ENCODE results near the gene SLCO2B1. TPM values are rescaled to one million over a fixed set of nuclear protein-coding genes. Genes with fewer than 3 reads are reported as not detected.

The SLCO2B1 gene
- total RNA-seq, 2 donors from 2014 or later: 49.0 to 55.8 TPM

DNA sequence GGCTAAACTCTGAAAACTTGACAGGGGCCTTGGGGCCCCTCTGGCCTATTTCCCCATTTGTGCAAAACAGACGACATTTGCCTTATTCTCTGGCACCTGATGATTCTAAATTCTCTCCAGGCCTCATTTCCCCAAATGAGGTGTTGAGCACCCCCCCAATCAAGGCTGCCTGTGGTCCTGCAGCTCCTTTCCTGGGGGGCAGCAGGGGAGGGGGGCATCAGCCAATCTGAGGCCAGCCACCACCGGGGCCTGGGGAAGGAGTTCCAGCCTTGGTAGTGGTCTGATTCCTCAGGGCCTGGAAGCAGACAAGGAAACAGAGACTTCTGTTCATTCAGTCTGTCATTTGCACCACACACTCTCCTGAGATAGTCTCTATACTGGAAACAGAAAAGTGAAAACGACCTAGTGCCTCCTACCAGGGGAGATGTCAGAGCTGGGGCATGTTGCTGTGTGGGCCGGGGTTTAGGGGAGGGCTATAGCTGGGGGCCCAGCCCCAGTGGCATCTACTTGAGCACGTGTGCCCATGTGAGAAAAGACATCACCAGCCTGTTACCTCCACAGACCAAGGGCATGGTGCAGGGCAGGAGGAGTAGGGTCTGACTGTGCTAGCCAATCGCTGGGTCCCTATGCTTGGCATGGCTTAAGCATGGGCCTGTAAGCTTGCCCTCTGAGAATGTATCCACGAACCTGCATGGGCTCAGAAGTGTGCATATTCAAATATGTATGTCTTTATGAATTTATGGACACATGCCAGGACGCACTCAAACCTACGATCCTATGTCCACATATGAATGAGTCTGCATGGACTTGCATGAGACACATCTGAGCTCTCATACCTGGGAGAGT is 87.9 kb downstream of the SLCO2B1 start:
- intact Hi-C loops (cut with DNase I): no loop called here
- no peak for DNase-seq
- ATAC-seq: no peak

DNA sequence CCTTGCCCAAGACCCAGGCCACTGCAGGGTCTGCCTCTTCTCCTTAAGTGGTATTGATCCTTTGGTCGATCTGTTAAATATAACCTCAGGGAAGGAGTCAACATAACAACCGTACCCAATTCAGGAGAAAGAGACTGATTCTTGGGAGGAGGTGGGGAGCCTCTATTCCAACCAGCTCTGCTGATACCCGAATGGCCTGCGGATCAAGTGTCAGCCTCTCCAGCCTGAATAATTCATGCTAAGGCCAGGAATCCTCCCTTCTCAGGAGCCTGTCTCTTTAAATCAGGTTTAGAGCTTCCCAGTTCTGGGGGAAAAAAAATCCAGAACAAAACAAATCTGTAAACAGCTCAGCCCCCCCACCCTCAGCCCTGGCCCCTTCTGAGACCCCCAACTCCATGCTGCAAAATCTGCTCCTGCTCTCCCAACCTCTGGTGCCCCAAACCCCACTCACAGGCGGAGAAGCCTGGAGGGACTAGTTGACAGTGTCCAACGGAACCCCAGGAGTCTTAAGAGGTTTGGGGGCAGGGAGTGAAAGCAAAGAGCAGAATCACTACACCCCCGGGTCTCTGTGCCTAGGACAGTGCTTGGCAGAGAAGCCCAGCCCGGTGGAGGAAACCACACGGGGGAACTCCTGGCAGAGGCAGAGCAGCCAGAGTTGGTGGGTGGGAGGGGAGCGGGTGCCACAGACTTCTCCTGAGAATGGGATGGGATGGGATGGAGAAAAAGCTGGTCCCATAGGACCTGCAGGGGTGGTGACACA is 88.8 kb downstream of the SLCO2B1 start:
- ATAC-seq (no peak), DNase-seq (no peak)
- intact Hi-C loops (cut with DNase I): loop anchor here (5.0 to 10.0 kb wide), 3 partner anchors 32 to 315 kb away; no protein-coding TSS in a partner anchor

GRCh38 chr11:75240311-75241035 is 89.6 kb downstream of the SLCO2B1 start, which contains the start of gene TPBGL:
TPBGL (plus strand) TSS chr11:75240774; CDS start chr11:75241050, 276 bp downstream.
- DNase-seq (peak; percentile 48), ATAC-seq (peak; percentile 31 to 44)
- intact Hi-C loops (cut with DNase I): loop anchor here (5.0 to 10.0 kb wide), 3 partner anchors 33 to 316 kb away; no protein-coding TSS in a partner anchor

DNA sequence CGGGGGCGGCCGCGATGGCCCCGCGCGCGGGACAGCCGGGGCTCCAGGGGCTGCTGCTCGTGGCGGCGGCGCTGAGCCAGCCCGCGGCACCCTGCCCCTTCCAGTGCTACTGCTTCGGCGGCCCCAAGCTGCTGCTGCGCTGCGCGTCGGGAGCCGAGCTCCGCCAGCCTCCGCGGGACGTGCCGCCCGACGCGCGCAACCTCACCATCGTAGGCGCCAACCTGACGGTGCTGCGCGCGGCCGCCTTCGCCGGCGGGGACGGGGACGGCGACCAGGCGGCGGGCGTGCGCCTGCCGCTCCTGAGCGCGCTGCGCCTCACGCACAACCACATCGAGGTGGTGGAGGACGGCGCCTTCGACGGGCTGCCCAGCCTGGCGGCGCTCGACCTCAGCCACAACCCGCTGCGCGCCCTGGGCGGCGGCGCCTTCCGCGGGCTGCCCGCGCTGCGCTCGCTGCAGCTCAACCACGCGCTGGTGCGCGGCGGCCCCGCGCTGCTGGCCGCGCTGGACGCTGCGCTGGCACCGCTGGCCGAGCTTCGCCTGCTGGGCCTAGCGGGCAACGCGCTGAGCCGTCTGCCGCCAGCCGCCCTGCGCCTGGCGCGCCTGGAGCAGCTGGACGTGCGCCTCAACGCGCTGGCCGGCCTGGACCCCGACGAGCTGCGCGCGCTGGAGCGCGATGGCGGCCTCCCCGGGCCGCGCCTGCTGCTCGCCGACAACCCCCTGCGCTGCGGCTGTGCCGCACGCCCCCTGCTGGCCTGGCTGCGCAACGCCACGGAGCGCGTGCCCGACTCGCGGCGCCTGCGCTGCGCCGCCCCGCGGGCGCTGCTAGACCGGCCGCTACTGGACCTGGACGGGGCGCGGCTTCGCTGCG is 90.4 kb downstream of the SLCO2B1 start:
- DNase-seq: peak; percentile 85
- intact Hi-C loops (cut with DNase I): loop anchor here (5.0 to 10.0 kb wide), 3 partner anchors 34 to 316 kb away; no protein-coding TSS in a partner anchor
- peak; percentile 93 to 95 for ATAC-seq

GRCh38 chr11:75241906-75242644 is 91.2 kb downstream of the SLCO2B1 start:
- no peak for ATAC-seq

GRCh38 chr11:75242722-75243600 is 92.1 kb downstream of the SLCO2B1 start:
- no peak for DNase-seq
- ATAC-seq: no peak
- intact Hi-C loops (cut with DNase I): loop anchor here (5.0 to 10.0 kb wide), 3 partner anchors 36 to 318 kb away; no protein-coding TSS in a partner anchor

More at GRCh38 chr11:75241906-75242644, 91.2 kb downstream of the SLCO2B1 start:
- DNase-seq: no peak
- intact Hi-C loops (cut with DNase I): loop anchor here (5.0 to 10.0 kb wide), 3 partner anchors 35 to 317 kb away; no protein-coding TSS in a partner anchor

DNA sequence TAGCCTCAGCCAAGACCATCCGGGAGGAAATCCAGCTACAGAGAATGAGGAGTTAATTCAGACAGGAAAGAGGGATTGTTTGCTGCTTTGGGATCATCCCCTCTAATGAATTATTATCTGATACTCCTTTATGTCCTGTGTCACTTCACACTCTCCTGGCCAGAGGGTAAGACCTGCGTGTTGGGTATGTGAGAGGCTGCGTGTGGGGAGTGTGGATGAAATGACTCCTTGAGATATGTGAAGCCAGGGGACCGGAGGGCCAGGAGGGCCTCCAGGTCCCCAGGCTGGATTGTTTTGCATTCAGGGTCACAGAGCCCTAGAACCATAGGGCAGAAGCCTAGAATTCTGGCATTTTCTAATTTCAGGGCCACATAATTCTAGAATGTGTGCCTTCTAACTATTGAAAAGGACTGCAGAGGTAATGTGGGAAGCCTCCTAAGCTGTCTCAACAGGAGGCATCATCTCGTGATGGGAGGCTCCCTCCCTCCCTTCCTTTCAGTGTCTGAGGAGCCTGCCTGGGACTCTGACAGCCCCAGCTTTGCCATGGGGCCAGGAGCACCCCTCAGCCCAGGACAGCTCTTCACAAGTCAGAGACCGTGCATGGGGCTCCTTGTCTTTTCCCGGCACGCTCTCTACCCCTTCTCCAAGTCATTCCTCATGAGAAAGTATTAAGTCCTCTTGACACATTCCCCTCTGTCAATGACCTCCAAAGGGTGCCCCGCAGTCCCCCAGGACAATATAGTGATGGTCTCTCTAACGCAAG is 93.3 kb downstream of the SLCO2B1 start:
- DNase-seq: no peak
- ATAC-seq: no peak
- intact Hi-C loops (cut with DNase I): loop anchor here (5.0 to 10.0 kb wide), 3 partner anchors 37 to 319 kb away; no protein-coding TSS in a partner anchor

DNA sequence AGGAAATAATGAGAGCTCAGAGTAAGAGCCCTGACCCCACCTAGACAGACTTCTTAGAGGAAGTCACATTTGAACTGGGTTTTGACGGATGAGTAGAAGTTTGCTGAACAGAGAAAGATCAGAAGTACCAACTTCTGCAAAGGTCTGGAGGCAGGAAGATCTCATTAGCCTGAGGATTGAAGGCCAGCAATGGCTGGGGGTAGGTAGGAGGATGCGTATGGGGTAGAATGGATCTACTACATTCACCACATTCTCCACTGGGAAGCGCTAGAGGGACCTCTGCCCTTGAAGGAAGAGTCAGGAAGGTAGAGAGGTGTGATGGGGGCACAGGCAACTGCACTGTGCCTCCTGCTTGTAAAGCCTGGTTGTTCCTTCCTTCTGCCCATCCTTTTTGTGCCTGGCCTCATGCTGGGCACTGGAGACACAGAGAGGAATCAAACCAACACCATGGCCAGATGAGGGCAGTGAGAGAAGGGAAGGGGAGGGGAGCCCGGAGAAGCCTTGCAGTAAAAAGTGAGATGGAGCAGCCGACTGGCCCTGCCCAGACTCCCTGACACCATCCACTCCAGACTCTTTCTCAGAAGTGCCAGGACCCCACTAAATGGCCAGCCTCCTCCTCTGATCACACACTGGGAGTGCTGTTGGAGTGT is 94.6 kb downstream of the SLCO2B1 start:
- intact Hi-C loops (cut with DNase I): loop anchor here (5.0 to 10.0 kb wide), 4 partner anchors 38 to 321 kb away; no protein-coding TSS in a partner anchor
- DNase-seq (no peak), ATAC-seq (no peak)

GRCh38 chr11:75246006-75246670 is 95.2 kb downstream of the SLCO2B1 start:
- DNase-seq: no peak
- intact Hi-C loops (cut with DNase I): loop anchor here (5.0 to 10.0 kb wide), 4 partner anchors 39 to 321 kb away; no protein-coding TSS in a partner anchor

DNA sequence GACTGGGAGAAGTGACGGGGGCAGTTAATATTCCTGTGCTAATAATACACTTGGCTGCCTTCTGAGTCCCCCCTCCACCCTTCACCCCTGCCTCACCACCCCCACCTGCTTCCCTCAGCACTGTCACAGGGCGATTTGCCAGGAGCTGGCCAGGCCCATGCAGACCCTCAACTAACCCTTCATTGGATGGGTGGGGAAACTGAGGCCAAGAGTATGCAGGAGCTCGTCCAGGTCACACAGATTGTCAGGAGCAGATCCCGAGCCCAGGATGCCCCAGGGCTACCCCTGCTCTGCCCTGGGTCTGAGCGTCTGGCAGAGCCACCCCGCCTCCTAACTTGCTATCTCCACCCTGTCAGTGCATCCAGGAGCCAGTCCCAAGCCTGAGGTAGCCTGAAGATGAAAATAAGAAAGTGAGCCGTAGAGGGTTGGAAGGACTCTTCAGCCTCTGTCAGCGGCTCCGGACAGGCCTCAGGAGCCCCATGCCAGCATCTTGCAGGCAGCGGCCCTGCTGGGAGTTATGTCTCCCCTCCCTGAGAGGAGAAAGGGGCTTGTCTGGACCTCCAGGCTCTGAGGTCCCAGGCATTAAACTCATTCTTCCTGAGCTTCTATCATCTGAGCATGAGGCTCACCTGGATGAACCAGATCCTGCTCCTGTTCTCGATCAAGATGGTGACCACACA is 95.9 kb downstream of the SLCO2B1 start:
- intact Hi-C loops (cut with DNase I): loop anchor here (5.0 to 10.0 kb wide), 4 partner anchors 40 to 322 kb away; no protein-coding TSS in a partner anchor
- ATAC-seq (no peak), DNase-seq (no peak)

More at GRCh38 chr11:75246006-75246670, 95.2 kb downstream of the SLCO2B1 start:
- ATAC-seq: no peak

DNA sequence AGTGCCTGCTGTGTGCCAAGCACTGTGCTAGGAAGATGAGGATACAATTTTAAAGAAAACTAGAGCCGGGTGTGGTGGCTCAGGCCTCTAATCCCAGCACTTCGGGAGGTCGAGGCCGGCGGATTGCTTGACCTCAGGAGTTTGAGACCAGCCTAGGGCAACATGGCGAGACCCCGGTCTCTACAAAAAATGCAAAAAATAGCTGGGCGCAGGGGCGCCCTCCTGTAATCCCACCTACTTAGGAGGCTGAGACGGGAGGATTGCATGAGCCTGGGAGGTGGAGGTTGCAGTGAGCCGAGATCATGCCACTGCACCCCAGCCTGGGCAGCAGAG is 98.0 kb downstream of the SLCO2B1 start:
- no peak for DNase-seq
- no peak for ATAC-seq
- intact Hi-C loops (cut with DNase I): loop anchor here (2.0 to 10.0 kb wide), 5 partner anchors 42 to 324 kb away; no protein-coding TSS in a partner anchor

DNA sequence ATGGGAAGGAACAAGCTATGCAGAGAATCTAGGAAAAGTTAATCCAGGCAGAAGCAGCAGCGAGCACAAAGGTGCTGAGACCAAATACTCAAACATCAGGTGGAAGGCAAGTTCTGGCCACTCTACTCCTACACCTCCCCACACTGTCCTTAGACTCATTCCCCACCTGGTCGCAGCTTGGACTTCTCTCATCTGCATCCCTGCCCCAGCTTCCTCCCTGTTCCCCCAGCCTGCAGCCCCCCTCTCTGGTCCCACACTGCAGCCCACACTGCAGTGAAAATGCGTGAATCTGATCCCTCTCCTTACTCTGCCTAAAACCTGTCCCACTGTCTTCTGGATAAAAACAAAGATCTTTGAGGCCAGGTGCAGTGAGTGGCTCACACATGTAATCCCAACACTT is 98.8 kb downstream of the SLCO2B1 start:
- no peak for ATAC-seq
- DNase-seq: no peak
- intact Hi-C loops (cut with DNase I): loop anchor here (2.0 to 10.0 kb wide), 5 partner anchors 42 to 325 kb away; no protein-coding TSS in a partner anchor

DNA sequence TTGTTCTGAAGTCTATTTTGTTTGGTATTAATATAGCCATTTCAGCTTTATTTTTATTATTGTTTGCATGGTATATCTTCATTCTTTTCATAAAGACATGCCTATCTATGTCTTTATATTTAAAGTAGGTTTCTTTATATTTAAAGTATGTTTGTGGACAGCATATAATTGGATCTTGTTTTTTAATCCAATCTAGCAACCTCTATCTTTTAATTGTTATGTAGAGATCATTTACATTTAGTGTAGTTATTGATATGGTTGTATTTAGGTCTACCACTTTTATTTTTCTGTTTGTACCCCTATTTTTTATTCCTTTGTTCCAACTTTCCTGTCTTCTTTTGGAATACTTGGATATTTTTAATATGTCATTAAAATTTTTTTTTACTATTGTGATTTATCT is 103.4 kb downstream of the SLCO2B1 start:
- no peak for DNase-seq
- intact Hi-C loops (cut with DNase I): no loop called here
- no peak for ATAC-seq

Data from left cardiac atrium (tissue), 4 donors.